WTC11 (cell line): Measurements from ENCODE around the gene RAC3.

ENCODE experiments used
- CREB1 ChIP-seq: sonication (generic); formaldehyde crosslinking; IDR thresholded peaks from 2 replicates; pipeline ENCODE4 v1.8.0; 2023; ENCODE audit warnings: mild to moderate bottlenecking, missing genetic modification reagents
- FOXK1 ChIP-seq: sonication (generic); formaldehyde crosslinking; IDR thresholded peaks from 2 replicates; pipeline ENCODE4 v1.8.0; 2022; ENCODE audit warnings: mild to moderate bottlenecking, moderate library complexity, missing genetic modification reagents
- MXD4 ChIP-seq: fragments of 250-450 bp; sonication (Bioruptor Pico); IDR thresholded peaks from 2 replicates; pipeline ENCODE4 v1.8.0; 2021; ENCODE audit warnings: mild to moderate bottlenecking, moderate library complexity, borderline replicate concordance
- SP1 ChIP-seq: sonication (generic); formaldehyde crosslinking; conservative IDR thresholded peaks from 2 replicates; pipeline ENCODE4 v1.8.1; 2022; ENCODE audit warnings: missing genetic modification reagents
- TEAD1 ChIP-seq: sonication (generic); formaldehyde crosslinking; IDR thresholded peaks from 2 replicates; pipeline ENCODE4 v1.8.0; 2022; ENCODE audit warnings: mild to moderate bottlenecking, missing genetic modification reagents
- ZNF396 ChIP-seq: fragments of 250-450 bp; sonication (Bioruptor Pico); IDR thresholded peaks from 2 replicates; pipeline ENCODE4 v1.8.0; 2021; ENCODE audit warnings: mild to moderate bottlenecking, moderate library complexity, borderline replicate concordance
- TF ChIP-seq, protein P1 (sequence below): fragments of 200-600 bp; IDR thresholded peaks from 2 replicates; pipeline ENCODE4 v1.8.0; 2022; ENCODE audit warnings: antibody characterized with exemption
- TF ChIP-seq, protein P2 (sequence below): sonication (generic); formaldehyde crosslinking; IDR thresholded peaks from 2 replicates; pipeline ENCODE4 v1.8.1; 2023; ENCODE audit warnings: mild to moderate bottlenecking, missing genetic modification reagents, moderate library complexity
- TF ChIP-seq, protein P3 (sequence below): sonication (generic); formaldehyde crosslinking; IDR thresholded peaks from 2 replicates; pipeline ENCODE4 v1.8.0; 2022; ENCODE audit warnings: mild to moderate bottlenecking, missing genetic modification reagents
- TF ChIP-seq, protein P4 (sequence below): sonication (generic); formaldehyde crosslinking; IDR thresholded peaks from 2 replicates; pipeline ENCODE4 v1.8.0; 2022; ENCODE audit warnings: mild to moderate bottlenecking, missing genetic modification reagents

DNA sequence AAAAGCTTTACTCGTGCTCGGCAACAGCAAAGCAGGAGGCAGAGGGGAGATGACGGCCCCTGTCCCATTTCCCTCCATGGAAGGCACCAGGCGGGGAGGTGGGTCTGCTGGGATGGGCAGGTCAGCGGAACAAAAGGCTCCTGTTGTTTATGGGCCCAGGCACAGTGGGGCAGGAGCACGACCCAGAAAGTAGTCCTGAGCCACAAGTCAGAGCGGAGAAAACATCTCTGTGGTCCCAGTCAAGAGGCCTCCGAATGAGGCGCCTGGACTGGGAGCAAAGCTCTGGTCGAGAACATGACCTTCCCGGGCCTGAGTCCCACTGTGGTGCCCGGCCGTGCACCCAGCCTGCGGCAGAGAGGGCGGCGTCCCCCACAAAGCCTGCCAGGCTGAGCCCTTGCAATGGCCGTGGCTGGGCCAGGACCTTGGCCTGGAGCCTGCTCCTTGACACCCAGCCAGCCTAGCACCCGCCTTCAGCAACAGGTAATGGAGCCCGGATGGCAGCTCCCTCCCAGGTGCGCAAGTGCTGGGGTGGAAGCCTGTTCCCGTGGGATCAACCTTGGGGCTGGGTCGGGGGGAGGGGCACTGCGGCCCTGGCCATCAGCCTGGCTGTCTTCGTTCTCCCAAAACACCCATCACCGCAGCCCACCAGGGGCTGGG, 16.6 kb downstream of the RAC3 start:
- TF ChIP-seq FOXK1 (CRISPR knock-in tag) (no peak), TEAD1 (CRISPR knock-in tag) (no peak), SP1 (CRISPR knock-in tag) (no peak), CREB1 (CRISPR knock-in tag) (no peak), MXD4 (CRISPR knock-in tag) (no peak), ZNF396 (CRISPR knock-in tag) (no peak)
- TF ChIP-seq, protein P1, sequence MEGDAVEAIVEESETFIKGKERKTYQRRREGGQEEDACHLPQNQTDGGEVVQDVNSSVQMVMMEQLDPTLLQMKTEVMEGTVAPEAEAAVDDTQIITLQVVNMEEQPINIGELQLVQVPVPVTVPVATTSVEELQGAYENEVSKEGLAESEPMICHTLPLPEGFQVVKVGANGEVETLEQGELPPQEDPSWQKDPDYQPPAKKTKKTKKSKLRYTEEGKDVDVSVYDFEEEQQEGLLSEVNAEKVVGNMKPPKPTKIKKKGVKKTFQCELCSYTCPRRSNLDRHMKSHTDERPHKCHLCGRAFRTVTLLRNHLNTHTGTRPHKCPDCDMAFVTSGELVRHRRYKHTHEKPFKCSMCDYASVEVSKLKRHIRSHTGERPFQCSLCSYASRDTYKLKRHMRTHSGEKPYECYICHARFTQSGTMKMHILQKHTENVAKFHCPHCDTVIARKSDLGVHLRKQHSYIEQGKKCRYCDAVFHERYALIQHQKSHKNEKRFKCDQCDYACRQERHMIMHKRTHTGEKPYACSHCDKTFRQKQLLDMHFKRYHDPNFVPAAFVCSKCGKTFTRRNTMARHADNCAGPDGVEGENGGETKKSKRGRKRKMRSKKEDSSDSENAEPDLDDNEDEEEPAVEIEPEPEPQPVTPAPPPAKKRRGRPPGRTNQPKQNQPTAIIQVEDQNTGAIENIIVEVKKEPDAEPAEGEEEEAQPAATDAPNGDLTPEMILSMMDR, result no peak
- TF ChIP-seq, protein P2, sequence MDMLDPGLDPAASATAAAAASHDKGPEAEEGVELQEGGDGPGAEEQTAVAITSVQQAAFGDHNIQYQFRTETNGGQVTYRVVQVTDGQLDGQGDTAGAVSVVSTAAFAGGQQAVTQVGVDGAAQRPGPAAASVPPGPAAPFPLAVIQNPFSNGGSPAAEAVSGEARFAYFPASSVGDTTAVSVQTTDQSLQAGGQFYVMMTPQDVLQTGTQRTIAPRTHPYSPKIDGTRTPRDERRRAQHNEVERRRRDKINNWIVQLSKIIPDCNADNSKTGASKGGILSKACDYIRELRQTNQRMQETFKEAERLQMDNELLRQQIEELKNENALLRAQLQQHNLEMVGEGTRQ (CRISPR knock-in tag), result no peak
- TF ChIP-seq, protein P3, sequence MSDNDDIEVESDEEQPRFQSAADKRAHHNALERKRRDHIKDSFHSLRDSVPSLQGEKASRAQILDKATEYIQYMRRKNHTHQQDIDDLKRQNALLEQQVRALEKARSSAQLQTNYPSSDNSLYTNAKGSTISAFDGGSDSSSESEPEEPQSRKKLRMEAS, result no peak
- TF ChIP-seq, protein P4, sequence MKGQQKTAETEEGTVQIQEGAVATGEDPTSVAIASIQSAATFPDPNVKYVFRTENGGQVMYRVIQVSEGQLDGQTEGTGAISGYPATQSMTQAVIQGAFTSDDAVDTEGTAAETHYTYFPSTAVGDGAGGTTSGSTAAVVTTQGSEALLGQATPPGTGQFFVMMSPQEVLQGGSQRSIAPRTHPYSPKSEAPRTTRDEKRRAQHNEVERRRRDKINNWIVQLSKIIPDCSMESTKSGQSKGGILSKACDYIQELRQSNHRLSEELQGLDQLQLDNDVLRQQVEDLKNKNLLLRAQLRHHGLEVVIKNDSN (CRISPR knock-in tag), result no peak
